Measurements from ENCODE around the gene GRM8.

The GRM8 gene

DNA sequence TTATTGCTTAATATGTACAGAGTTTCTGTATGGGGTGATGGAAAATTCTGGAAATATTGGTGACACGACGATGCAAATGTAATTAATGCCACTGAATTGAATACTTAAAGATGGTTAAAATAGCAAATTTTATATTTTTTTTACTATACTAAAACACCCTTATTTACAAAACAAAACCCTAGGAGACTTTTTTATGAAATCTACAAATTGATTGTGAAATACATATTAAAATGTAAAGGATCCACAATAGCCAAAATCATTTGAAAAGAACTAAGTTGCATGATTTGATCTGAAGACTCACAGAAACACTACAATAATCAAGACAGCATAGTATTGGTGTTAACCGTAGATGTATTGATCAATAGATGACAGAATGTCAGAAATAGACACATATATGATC, 252.0 kb downstream of the GRM8 start:
- H3K9ac ChIP-seq (ENCODE audit: low read depth in 1 of 2, low read length in 2 of 2), result no peak overlapping the region
- H3K9me3 ChIP-seq (ENCODE audit: control insufficient read depth in 1 of 2, low read length in 2 of 2), result no peaks in the 10 kb centered on the region
- H3K27me3 ChIP-seq (ENCODE audit: control insufficient read depth in 1 of 2, insufficient read depth in 2 of 2, low read length in 2 of 2), result no peaks in the 10 kb centered on the region
- H3K27ac ChIP-seq (ENCODE audit: low read depth, low read length), result no peak overlapping the region
- H3K4me3 ChIP-seq (ENCODE audit: low read depth in 1 of 2, low read length in 2 of 2), result no peak overlapping the region
- H3K4me1 ChIP-seq (ENCODE audit: control insufficient read depth in 1 of 2, insufficient read depth in 2 of 2, low read length in 2 of 2), result no peaks in the 10 kb centered on the region
- no peaks in the 10 kb centered on the region for H3K36me3 ChIP-seq (ENCODE audit: control insufficient read depth in 1 of 2, insufficient read depth in 2 of 2, low read length in 2 of 2)

DNA sequence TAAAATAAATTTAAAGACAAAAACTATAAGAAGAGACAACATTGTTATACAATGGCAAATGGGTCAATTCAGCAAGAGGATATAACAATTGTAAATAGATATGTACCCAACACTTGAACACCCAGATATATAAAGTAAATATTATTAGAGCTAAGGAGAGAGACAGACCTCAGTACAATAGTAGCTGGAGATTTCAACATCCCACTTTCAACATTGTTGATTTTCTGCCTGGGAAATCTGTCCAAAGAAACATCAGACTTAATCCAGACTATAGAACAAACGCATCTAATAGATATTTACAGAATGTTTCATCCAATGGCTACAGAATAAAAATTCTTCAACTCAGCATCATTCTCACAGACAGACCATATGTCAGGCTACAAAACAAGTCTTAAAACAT, 256.1 kb downstream of the GRM8 start:
- Histone ChIP-seq H3K9me3 (ENCODE audit: control insufficient read depth in 1 of 2, low read length in 2 of 2) (no peaks in the 10 kb centered on the region), H3K4me1 (ENCODE audit: control insufficient read depth in 1 of 2, insufficient read depth in 2 of 2, low read length in 2 of 2) (no peaks in the 10 kb centered on the region), H3K27ac (ENCODE audit: low read depth, low read length) (no peak overlapping the region), H3K27me3 (ENCODE audit: control insufficient read depth in 1 of 2, insufficient read depth in 2 of 2, low read length in 2 of 2) (no peaks in the 10 kb centered on the region), H3K4me3 (ENCODE audit: low read depth in 1 of 2, low read length in 2 of 2) (no peak overlapping the region), H3K36me3 (ENCODE audit: control insufficient read depth in 1 of 2, insufficient read depth in 2 of 2, low read length in 2 of 2) (no peaks in the 10 kb centered on the region), H3K9ac (ENCODE audit: low read depth in 1 of 2, low read length in 2 of 2) (no peak overlapping the region)

DNA sequence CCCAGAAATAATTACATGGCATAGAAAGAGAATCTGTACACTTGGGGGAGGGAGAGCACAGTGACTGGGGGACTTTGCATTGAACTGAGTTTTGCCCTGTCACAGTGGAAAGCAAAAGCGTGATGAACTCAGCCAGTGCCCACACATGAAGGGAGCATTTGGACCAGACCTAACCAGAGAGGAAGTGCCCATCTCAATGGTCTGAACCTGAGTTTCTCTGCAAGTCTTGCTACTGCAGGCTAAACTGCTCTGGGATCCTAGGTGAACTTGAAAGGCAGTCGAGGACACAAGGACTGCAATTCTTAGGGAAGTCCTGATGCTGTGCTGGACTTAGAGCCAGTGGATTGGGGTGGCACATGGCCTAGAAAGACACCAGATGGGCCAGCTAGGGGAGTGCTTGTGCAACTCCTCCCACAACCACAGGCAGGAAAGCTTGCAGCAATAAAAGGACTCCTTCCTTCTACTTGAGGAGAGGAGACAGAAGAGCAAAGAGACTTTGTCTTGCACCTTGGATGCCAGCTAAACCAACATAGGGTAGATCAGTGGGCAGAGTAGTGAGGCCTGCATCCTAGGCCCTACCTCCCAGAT, 259.0 kb downstream of the GRM8 start:
- Histone ChIP-seq H3K4me3 (ENCODE audit: low read depth in 1 of 2, low read length in 2 of 2) (no peak overlapping the region), H3K4me1 (ENCODE audit: control insufficient read depth in 1 of 2, insufficient read depth in 2 of 2, low read length in 2 of 2) (no peaks in the 10 kb centered on the region), H3K36me3 (ENCODE audit: control insufficient read depth in 1 of 2, insufficient read depth in 2 of 2, low read length in 2 of 2) (no peaks in the 10 kb centered on the region), H3K27me3 (ENCODE audit: control insufficient read depth in 1 of 2, insufficient read depth in 2 of 2, low read length in 2 of 2) (no peaks in the 10 kb centered on the region), H3K27ac (ENCODE audit: low read depth, low read length) (no peak overlapping the region), H3K9ac (ENCODE audit: low read depth in 1 of 2, low read length in 2 of 2) (no peak overlapping the region), H3K9me3 (ENCODE audit: control insufficient read depth in 1 of 2, low read length in 2 of 2) (no peaks in the 10 kb centered on the region)

DNA sequence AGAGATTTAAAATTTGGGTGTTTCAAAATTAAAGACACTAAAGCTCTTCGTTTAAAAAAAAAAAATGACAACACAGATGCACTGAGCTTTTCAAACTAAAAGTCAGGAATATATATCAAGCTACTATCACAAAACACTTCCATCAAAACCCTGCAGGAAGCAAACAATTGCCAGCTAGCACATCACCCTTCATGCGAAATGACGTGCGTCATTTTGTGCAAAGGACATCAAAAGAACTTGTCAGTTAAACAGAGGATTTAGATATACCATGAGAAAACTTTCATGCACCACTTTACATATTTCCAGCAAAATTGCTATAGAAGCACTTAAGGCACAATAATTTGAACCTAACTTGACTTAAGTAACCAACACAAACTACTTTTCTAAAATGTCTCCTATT, 264.7 kb downstream of the GRM8 start:
- H3K4me3 ChIP-seq (ENCODE audit: low read depth in 1 of 2, low read length in 2 of 2), result no peak overlapping the region
- H3K4me1 ChIP-seq (ENCODE audit: control insufficient read depth in 1 of 2, insufficient read depth in 2 of 2, low read length in 2 of 2), result no peaks in the 10 kb centered on the region
- no peak overlapping the region for H3K9ac ChIP-seq (ENCODE audit: low read depth in 1 of 2, low read length in 2 of 2)
- H3K27me3 ChIP-seq (ENCODE audit: control insufficient read depth in 1 of 2, insufficient read depth in 2 of 2, low read length in 2 of 2), result no peaks in the 10 kb centered on the region
- no peak overlapping the region for H3K27ac ChIP-seq (ENCODE audit: low read depth, low read length)
- H3K36me3 ChIP-seq (ENCODE audit: control insufficient read depth in 1 of 2, insufficient read depth in 2 of 2, low read length in 2 of 2), result no peaks in the 10 kb centered on the region
- no peaks in the 10 kb centered on the region for H3K9me3 ChIP-seq (ENCODE audit: control insufficient read depth in 1 of 2, low read length in 2 of 2)

DNA sequence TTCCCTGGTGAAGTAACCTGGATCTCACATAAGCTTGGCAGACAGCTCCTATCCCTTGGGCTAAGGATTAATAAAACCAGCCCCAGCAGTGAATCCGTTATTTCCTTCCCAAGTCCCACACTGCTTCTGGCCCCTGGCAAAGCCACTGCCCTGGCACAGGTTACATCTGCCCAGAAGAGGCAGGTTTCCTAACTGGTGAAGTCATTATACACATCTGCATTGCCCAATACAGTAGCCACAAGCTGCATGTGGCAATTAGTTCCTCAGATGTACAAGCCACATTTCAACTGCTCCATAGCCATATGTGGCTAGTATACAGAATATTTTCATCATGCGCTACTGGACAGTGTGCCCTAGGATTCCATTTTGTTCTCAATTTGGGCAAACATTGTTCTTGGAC, 273.0 kb downstream of the GRM8 start:
- Histone ChIP-seq H3K4me3 (ENCODE audit: low read depth in 1 of 2, low read length in 2 of 2) (no peak overlapping the region), H3K9ac (ENCODE audit: low read depth in 1 of 2, low read length in 2 of 2) (no peak overlapping the region), H3K36me3 (ENCODE audit: control insufficient read depth in 1 of 2, insufficient read depth in 2 of 2, low read length in 2 of 2) (no peaks in the 10 kb centered on the region), H3K9me3 (ENCODE audit: control insufficient read depth in 1 of 2, low read length in 2 of 2) (no peaks in the 10 kb centered on the region), H3K27me3 (ENCODE audit: control insufficient read depth in 1 of 2, insufficient read depth in 2 of 2, low read length in 2 of 2) (no peaks in the 10 kb centered on the region), H3K4me1 (ENCODE audit: control insufficient read depth in 1 of 2, insufficient read depth in 2 of 2, low read length in 2 of 2) (no peaks in the 10 kb centered on the region), H3K27ac (ENCODE audit: low read depth, low read length) (no peak overlapping the region)

DNA sequence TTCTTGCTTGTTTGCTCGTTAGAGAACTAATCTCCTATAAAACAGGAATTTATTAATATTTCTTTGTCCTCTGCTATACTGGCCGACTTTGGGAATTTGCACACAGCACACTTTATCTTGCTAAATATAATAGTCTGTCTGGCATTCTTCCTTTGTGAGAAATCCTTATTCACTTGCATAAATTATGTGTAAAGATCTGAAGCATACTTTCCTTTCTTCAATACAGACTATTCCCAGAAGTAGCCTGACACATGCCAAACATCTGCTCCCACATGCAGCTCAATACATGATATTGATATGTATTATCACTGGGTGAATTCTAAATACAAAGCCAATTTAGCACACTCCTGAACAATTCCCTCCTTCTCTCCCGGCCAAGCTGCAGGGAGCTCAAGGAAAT, 273.9 kb downstream of the GRM8 start:
- H3K4me3 ChIP-seq (ENCODE audit: low read depth in 1 of 2, low read length in 2 of 2), result no peak overlapping the region
- H3K27me3 ChIP-seq (ENCODE audit: control insufficient read depth in 1 of 2, insufficient read depth in 2 of 2, low read length in 2 of 2), result no peaks in the 10 kb centered on the region
- H3K36me3 ChIP-seq (ENCODE audit: control insufficient read depth in 1 of 2, insufficient read depth in 2 of 2, low read length in 2 of 2), result no peaks in the 10 kb centered on the region
- no peaks in the 10 kb centered on the region for H3K9me3 ChIP-seq (ENCODE audit: control insufficient read depth in 1 of 2, low read length in 2 of 2)
- no peak overlapping the region for H3K27ac ChIP-seq (ENCODE audit: low read depth, low read length)
- H3K9ac ChIP-seq (ENCODE audit: low read depth in 1 of 2, low read length in 2 of 2), result no peak overlapping the region
- H3K4me1 ChIP-seq (ENCODE audit: control insufficient read depth in 1 of 2, insufficient read depth in 2 of 2, low read length in 2 of 2), result no peaks in the 10 kb centered on the region

DNA sequence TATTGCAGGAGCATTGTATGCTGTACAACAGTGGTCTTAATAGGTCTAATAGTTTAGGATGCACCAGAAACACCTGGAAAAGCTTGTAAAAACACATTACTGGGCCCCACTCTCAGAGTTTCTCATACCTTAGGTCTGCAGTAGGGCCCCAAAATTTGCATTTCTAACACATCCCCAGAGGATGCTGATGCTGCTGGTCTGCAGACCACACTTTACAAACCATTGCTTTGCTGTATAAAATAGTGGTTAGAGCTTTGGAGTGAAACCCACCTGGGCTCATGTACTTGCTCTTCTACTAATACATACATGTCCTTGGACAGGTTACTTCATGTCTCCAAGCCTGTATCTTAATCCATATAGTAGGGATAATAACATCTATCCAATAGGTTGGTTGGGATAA, 279.7 kb downstream of the GRM8 start:
- no peaks in the 10 kb centered on the region for H3K4me1 ChIP-seq (ENCODE audit: control insufficient read depth in 1 of 2, insufficient read depth in 2 of 2, low read length in 2 of 2)
- H3K9me3 ChIP-seq (ENCODE audit: control insufficient read depth in 1 of 2, low read length in 2 of 2), result no peaks in the 10 kb centered on the region
- no peak overlapping the region for H3K9ac ChIP-seq (ENCODE audit: low read depth in 1 of 2, low read length in 2 of 2)
- H3K36me3 ChIP-seq (ENCODE audit: control insufficient read depth in 1 of 2, insufficient read depth in 2 of 2, low read length in 2 of 2), result no peaks in the 10 kb centered on the region
- no peaks in the 10 kb centered on the region for H3K27me3 ChIP-seq (ENCODE audit: control insufficient read depth in 1 of 2, insufficient read depth in 2 of 2, low read length in 2 of 2)
- no peak overlapping the region for H3K27ac ChIP-seq (ENCODE audit: low read depth, low read length)
- H3K4me3 ChIP-seq (ENCODE audit: low read depth in 1 of 2, low read length in 2 of 2), result no peak overlapping the region

DNA sequence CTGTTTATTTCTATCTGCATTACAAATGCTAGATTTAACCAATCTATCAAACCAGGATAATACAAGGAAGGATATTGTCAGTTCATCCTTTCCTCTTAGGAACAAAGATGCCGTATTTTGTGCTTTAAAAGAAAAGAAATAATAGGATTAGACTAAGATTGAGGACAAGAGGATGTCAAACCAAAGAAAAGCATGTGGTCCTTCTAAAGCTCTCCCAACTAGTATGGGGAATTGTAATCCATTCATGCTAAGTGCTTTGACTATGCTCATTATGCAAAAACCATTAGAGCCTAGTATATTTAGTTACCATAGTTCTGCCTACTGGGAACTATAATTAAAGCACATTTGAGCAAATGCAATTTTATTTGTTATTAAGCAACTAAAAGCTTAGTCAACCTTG, 280.2 kb downstream of the GRM8 start:
- no peak overlapping the region for H3K27ac ChIP-seq (ENCODE audit: low read depth, low read length)
- H3K9me3 ChIP-seq (ENCODE audit: control insufficient read depth in 1 of 2, low read length in 2 of 2), result no peaks in the 10 kb centered on the region
- no peaks in the 10 kb centered on the region for H3K36me3 ChIP-seq (ENCODE audit: control insufficient read depth in 1 of 2, insufficient read depth in 2 of 2, low read length in 2 of 2)
- no peaks in the 10 kb centered on the region for H3K4me1 ChIP-seq (ENCODE audit: control insufficient read depth in 1 of 2, insufficient read depth in 2 of 2, low read length in 2 of 2)
- no peak overlapping the region for H3K4me3 ChIP-seq (ENCODE audit: low read depth in 1 of 2, low read length in 2 of 2)
- no peaks in the 10 kb centered on the region for H3K27me3 ChIP-seq (ENCODE audit: control insufficient read depth in 1 of 2, insufficient read depth in 2 of 2, low read length in 2 of 2)
- no peak overlapping the region for H3K9ac ChIP-seq (ENCODE audit: low read depth in 1 of 2, low read length in 2 of 2)

DNA sequence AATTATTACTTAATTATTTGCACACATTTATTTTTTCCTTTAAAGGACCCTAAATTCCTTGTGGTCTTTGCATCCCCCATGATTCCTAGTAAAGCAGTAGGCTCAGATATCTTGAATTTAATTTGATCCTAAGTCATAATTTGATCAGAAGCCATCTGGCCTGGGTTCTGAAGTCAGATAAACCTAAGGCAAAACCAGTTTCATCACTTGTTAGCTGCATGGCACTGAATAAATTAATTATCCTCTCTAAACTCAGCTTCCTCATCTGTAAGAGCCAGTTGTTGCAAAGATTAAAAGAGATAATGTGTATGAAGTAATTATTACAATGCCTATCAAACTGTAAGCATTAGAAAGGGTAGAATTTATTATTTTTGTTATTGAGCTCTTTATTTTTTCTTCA, 293.1 kb downstream of the GRM8 start:
- Histone ChIP-seq H3K4me1 (ENCODE audit: control insufficient read depth in 1 of 2, insufficient read depth in 2 of 2, low read length in 2 of 2) (no peaks in the 10 kb centered on the region), H3K9ac (ENCODE audit: low read depth in 1 of 2, low read length in 2 of 2) (no peak overlapping the region), H3K36me3 (ENCODE audit: control insufficient read depth in 1 of 2, insufficient read depth in 2 of 2, low read length in 2 of 2) (no peaks in the 10 kb centered on the region), H3K4me3 (ENCODE audit: low read depth in 1 of 2, low read length in 2 of 2) (no peak overlapping the region), H3K27ac (ENCODE audit: low read depth, low read length) (no peak overlapping the region), H3K27me3 (ENCODE audit: control insufficient read depth in 1 of 2, insufficient read depth in 2 of 2, low read length in 2 of 2) (no peaks in the 10 kb centered on the region), H3K9me3 (ENCODE audit: control insufficient read depth in 1 of 2, low read length in 2 of 2) (no peaks in the 10 kb centered on the region)

DNA sequence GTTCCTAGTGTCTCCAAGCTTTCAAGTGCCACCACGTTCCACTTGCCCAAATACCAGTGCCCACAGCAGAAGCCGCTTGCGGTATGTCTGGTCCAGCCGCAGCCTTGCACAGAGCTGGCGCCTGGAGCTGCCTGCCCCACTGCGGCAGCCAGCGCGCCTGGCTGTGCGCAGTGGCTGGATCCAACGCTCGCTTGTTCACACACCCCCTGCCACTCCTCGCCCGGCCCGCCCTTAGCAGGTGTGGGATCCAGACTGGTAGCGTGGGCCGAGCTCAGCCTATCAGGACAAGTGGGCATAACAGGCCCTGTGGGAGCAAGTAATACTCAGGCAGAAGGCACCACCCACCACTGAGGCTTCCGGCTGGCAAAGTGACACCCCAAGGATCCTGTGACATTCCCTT, 294.4 kb downstream of the GRM8 start:
- no peaks in the 10 kb centered on the region for H3K27me3 ChIP-seq (ENCODE audit: control insufficient read depth in 1 of 2, insufficient read depth in 2 of 2, low read length in 2 of 2)
- no peak overlapping the region for H3K27ac ChIP-seq (ENCODE audit: low read depth, low read length)
- no peak overlapping the region for H3K4me3 ChIP-seq (ENCODE audit: low read depth in 1 of 2, low read length in 2 of 2)
- H3K9me3 ChIP-seq (ENCODE audit: control insufficient read depth in 1 of 2, low read length in 2 of 2), result no peaks in the 10 kb centered on the region
- H3K9ac ChIP-seq (ENCODE audit: low read depth in 1 of 2, low read length in 2 of 2), result no peak overlapping the region
- H3K4me1 ChIP-seq (ENCODE audit: control insufficient read depth in 1 of 2, insufficient read depth in 2 of 2, low read length in 2 of 2), result no peaks in the 10 kb centered on the region
- H3K36me3 ChIP-seq (ENCODE audit: control insufficient read depth in 1 of 2, insufficient read depth in 2 of 2, low read length in 2 of 2), result no peaks in the 10 kb centered on the region

DNA sequence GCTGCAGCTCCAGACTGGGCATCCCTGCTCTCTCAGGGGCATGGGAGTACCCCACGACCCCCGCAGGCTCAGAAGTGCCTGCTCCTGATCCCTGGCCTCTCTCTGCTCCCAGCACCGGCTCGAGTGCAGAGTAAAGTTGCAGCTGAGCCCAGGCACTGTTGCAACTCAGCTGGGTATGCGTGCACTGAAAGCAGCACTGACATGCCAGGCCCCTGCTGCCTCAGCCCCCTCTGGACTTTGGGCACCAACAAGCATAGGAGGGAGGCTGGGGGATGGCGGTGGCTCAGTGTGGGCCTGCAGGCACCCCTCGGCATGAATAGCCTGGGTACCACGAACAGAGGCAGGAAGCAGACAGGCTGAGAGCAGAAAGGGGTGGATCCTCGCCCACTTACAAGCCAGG, 295.3 kb downstream of the GRM8 start:
- no peaks in the 10 kb centered on the region for H3K9me3 ChIP-seq (ENCODE audit: control insufficient read depth in 1 of 2, low read length in 2 of 2)
- no peak overlapping the region for H3K9ac ChIP-seq (ENCODE audit: low read depth in 1 of 2, low read length in 2 of 2)
- no peaks in the 10 kb centered on the region for H3K4me1 ChIP-seq (ENCODE audit: control insufficient read depth in 1 of 2, insufficient read depth in 2 of 2, low read length in 2 of 2)
- no peaks in the 10 kb centered on the region for H3K36me3 ChIP-seq (ENCODE audit: control insufficient read depth in 1 of 2, insufficient read depth in 2 of 2, low read length in 2 of 2)
- no peaks in the 10 kb centered on the region for H3K27me3 ChIP-seq (ENCODE audit: control insufficient read depth in 1 of 2, insufficient read depth in 2 of 2, low read length in 2 of 2)
- no peak overlapping the region for H3K4me3 ChIP-seq (ENCODE audit: low read depth in 1 of 2, low read length in 2 of 2)
- H3K27ac ChIP-seq (ENCODE audit: low read depth, low read length), result no peak overlapping the region

Measured in duodenal mucosa (tissue), 2 donors.